Uterus (tissue), 2 donors: ENCODE data around the gene PZP.

Experiments used
- CTCF ChIP-seq, 4 experiments: fragments of 200-600 bp in 2 of 4; fragments of 450-650 bp in 2 of 4; sonication (generic) in 2 of 4; IDR thresholded peaks; one replicate each; pipeline ENCODE4 v1.5.1; 2016 to 2019; ENCODE audit warnings: antibody characterized with exemption in 4 of 4, mild to moderate bottlenecking in 2 of 4, moderate library complexity in 1 of 4
- POLR2A ChIP-seq, 2 donors: fragments of 450-650 bp; IDR thresholded peaks; one replicate each; pipeline ENCODE4 v1.6.1; 2016; ENCODE audit warnings: antibody characterized with exemption in 2 of 2, mild to moderate bottlenecking in 1 of 2, moderate library complexity in 1 of 2

- TF ChIP-seq CTCF (IDR thresholded peaks at IDR 0.05): no peak
- TF ChIP-seq POLR2A (IDR thresholded peaks at IDR 0.05): no peak
Observed at GRCh38 chr12:9124383-9125031, 83.7 kb downstream of the PZP start.
